Measurements from ENCODE around the gene MIB2.
A peak's percentile ranks its signal among the peaks of the same experiment; 100 is the strongest.

Gene MIB2

GRCh38 chr1:1598720-1599029, 16.6 kb upstream of the MIB2 start:
- no peak for DNase-seq (ENCODE audit: low read depth)
- H3K4me3 ChIP-seq (ENCODE audit: control insufficient read depth, low read depth, low read length): no peak overlapping the region
- TF ChIP-seq, protein P1, sequence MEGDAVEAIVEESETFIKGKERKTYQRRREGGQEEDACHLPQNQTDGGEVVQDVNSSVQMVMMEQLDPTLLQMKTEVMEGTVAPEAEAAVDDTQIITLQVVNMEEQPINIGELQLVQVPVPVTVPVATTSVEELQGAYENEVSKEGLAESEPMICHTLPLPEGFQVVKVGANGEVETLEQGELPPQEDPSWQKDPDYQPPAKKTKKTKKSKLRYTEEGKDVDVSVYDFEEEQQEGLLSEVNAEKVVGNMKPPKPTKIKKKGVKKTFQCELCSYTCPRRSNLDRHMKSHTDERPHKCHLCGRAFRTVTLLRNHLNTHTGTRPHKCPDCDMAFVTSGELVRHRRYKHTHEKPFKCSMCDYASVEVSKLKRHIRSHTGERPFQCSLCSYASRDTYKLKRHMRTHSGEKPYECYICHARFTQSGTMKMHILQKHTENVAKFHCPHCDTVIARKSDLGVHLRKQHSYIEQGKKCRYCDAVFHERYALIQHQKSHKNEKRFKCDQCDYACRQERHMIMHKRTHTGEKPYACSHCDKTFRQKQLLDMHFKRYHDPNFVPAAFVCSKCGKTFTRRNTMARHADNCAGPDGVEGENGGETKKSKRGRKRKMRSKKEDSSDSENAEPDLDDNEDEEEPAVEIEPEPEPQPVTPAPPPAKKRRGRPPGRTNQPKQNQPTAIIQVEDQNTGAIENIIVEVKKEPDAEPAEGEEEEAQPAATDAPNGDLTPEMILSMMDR (conservative IDR thresholded peaks at IDR 0.05; ENCODE audit: control insufficient read depth, insufficient read depth, low read depth, low read length): no peak

DNA sequence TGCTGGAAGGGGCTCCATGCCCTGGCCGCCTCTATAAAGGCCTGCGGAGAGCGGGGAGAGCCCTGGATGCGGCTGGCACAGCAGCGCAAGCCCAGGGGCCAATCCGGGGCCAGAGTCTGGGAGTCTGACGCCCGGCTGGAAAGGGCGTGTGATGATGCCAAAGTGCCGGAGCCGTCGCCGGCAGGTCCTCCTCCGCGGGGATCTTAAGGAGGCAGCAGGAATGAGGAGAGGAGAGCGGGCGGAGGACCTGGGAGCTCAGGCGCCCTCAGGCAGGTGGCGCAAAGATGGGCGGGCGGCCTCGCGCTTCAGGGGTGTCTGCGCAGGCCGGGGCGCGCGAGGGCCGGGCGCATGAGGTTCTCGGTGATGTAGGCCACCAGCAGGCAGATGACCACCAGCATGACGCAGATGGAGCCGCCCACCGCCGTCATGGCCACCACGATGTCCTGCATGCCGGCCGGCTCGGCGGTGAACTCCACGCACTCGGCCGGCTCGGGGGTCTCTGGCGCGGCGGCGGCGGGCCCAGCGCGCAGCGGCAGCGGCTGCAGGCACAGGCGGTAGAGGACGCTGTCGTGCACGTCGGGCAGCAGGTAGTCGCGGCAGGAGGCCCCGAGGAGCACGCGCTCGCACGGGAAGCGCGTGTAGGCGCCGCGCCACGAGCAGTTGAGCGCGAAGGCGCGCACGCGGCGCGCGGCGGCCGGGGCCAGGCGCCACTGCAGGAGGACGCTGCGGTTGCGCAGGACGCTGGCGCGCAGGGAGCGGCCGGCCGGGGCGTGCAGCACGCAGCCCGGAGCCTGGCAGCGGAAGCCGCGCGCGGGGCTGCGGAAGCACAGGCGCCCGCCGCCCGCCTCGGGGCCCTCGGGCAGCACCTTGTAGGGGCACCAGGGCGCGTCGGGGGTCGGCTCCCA, 16.0 kb upstream of the MIB2 start:
- DNase-seq (ENCODE audit: low read depth): peak; percentile 23
- H3K4me3 ChIP-seq (ENCODE audit: control insufficient read depth, low read depth, low read length): no peak overlapping the region
- TF ChIP-seq, protein P1 (conservative IDR thresholded peaks at IDR 0.05; ENCODE audit: control insufficient read depth, insufficient read depth, low read depth, low read length): no peak

- H3K4me3 ChIP-seq (ENCODE audit: control insufficient read depth, low read depth, low read length): peak within 1 kb of the TSS; percentile 2
Observed at GRCh38 chr1:1599935-1600860, 15.1 kb upstream of the MIB2 start, which contains the start of gene FNDC10. Gene FNDC10 (minus strand): TSS chr1:1600135. CDS start chr1:1600015, 120 bp downstream.

GRCh38 chr1:1600861-1601563, 14.3 kb upstream of the MIB2 start:
- TF ChIP-seq, protein P1 (conservative IDR thresholded peaks at IDR 0.05; ENCODE audit: control insufficient read depth, insufficient read depth, low read depth, low read length): no peak
- H3K4me3 ChIP-seq (ENCODE audit: control insufficient read depth, low read depth, low read length): no peak overlapping the region
- DNase-seq (ENCODE audit: low read depth): no peak

More at GRCh38 chr1:1599935-1600860, 15.1 kb upstream of the MIB2 start, which contains the start of gene FNDC10:
- DNase-seq (ENCODE audit: low read depth): no peak
- TF ChIP-seq, protein P1 (conservative IDR thresholded peaks at IDR 0.05; ENCODE audit: control insufficient read depth, insufficient read depth, low read depth, low read length): no peak

DNA sequence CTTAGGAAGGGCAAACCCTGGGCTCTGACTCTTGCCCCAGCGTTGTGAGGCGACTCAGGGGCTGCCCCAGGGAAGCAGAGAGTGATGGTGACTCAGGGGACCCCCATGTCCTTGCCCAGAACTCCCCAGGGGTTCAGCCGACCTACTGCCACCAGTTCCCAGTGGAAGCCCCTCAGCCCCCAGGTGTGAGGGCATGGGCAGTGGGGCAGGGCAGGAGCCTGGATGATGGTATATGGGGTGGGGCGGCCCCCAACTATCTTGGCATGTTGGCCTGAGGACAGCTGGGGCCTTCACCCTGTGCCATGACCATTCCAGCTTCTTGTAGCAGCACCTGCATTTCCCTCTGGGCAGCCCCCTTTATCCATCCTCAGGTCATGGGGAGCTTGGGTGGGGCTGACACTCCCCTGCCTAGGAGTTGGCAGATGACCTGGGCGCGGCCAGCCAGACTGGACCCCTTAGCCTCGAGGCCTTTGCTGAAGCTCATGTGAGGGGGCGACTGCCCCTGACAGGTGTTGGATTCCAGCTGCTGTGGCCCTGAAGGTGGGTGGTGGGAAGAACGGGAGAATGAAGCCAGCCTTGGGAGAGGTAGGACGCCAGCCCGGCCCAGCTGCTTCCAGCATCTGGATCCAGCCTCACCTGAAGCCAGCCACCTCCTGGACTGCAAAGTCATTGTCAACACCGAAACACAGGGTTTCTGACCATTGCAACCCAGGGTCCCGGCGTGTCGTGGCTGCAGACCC, 13.6 kb upstream of the MIB2 start:
- no peak for DNase-seq (ENCODE audit: low read depth)
- H3K4me3 ChIP-seq (ENCODE audit: control insufficient read depth, low read depth, low read length): no peak overlapping the region
- TF ChIP-seq, protein P1 (conservative IDR thresholded peaks at IDR 0.05; ENCODE audit: control insufficient read depth, insufficient read depth, low read depth, low read length): no peak
